NK-92 treated with Interleukin-12 subunit alpha and Interleukin-12 subunit beta, amount 100 ng/mL, for 24 hours (cell line): ENCODE data around the gene LSM10.

Experiments
- DNase-seq: peaks from one replicate; lab custom pipeline; 2025; lab: John Stamatoyannopoulos, UW

The LSM10 gene

GRCh38 chr1:36408479-36408878 lies 10.8 kb upstream of the LSM10 start:
- DNase-seq, result no peak

DNA sequence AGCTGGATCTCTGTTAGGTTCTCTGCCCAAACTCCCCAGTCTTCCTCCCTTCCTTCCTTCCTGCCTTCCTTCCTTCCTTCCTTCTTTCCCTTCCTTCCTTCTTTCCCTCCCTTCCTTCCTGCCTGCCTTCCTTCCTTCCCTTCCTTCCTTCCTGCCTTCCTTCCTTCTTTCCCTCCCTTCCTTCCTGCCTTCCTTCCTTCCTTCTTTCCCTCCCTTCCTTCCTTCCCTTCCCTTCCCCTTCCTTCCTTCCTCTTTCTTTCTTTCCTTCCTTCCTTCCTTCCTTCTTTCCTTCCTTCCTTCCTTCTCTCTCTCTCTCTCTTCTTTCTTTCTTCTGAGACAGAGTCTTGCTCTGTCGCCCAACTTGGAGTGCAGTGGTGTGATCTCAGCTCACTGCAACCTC lies 8.7 kb upstream of the LSM10 start:
- no peak for DNase-seq

DNA sequence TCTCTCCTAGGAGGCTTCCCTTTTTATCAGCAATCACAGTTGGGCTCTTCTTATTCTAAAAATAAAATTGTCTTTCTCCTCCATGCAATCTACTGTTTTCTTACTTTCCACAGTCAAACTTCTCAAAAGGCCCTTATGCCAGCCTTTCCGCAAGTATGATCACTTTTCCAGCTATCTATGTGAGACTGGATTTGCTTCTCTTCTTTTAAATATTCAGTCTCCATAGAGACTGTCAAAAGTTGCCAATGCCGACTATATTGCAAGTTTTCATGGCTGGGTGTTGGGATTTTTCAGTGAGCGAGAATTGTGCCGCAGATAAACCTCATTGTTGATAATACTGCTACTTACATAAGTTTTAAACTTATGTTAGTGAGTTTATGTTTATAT lies 4.8 kb upstream of the LSM10 start:
- no peak for DNase-seq

DNA sequence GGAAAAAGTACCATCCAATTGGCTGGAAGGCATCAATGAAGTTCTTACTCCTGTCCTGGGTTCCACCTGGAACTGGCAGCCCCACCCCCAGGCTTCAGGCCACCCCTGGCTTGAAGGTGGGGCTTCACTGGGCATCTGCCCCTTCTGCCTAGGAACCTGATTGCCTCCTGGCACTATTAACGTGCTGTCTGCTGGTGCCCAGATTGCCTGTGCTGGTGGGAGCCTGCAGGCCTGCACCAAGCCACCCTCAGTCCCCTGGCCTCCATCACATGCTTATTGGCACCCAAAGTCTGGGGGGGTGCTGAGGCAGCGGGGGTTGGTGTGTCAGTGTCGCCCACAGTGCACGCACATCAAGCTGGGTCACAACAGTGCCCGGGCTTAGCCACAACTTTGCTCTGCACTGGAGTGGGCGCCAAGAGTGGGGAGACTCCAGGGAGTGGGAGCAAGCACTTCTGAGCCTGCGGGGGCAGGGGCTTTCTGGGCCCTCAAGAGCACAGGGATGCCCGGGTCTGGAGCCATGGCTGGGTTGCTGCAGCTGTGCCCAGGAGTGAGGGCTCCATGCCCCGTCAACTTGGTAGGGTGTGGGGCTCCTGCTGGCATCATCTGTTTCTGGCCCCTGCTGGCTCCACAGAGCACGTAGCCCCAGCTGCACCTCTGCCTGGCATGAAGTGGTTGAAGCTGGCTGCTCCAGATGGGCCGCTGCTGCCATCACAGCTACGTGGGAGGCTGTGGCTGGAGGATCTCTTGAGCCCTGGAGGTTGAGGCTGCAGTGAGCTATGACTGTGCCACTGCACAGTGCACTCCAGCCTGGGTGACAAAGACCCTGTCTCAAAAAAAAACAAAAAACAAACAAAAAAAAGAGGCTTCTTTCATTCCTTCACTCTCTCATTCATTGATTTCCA lies 4.1 kb upstream of the LSM10 start:
- DNase-seq, result no peak

DNA sequence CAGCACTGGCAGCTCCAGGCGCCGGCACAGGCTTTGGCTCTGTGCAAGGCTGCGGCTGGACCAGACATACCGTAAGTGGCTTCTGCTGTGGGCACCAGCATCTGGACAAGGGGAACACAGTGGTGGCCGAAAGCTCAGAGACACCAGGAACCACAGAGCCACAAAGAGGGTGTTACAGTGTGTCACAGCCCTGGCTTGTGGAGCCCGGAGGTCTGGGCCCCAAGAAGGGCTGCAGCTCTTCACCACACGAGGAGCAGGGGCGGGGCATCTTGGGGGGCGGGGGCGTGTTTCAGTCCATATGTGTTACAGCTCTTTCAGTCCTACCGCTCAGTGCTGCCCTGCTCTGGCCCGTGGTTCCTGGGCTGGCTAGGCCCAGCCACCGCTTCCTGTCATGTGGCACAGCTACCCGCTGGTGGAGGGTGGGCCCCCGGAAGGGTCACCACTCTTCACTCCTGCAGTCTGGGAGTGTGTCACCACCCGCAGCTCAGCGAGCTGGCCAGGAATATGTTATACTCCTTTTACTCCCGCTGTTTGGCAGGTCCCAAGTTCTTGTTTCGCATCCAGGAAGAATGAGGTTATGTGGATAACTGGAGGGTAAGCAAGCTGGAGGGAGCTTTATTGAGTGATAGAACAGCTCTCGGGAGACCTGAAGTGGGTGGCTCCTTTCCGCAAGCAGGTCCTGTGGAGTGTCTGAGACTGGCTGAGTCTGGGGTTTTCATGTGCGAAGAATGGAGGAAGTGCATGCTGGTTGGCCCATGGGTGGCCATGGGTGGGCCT lies 3.3 kb upstream of the LSM10 start:
- peak; percentile 93 for DNase-seq

DNA sequence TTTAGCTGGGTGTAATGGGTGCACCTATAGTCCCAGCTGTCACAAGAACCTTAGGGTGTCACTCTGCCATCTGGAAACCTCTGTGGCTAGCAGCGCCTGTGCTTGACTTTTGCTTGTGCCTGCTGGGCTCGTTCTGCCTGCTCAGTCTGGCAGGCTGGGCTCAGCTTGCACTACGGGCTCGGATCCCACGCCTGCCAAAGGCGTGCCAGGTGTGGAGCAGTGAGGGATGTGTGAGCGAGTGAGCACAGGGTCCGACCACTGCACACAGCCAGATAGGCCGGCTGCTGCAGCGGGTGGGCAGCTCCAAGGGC lies 2.8 kb upstream of the LSM10 start:
- no peak for DNase-seq

- DNase-seq, result no peak
Measured at GRCh38 chr1:36398370-36398977, 766 bp upstream of the LSM10 start.

DNA sequence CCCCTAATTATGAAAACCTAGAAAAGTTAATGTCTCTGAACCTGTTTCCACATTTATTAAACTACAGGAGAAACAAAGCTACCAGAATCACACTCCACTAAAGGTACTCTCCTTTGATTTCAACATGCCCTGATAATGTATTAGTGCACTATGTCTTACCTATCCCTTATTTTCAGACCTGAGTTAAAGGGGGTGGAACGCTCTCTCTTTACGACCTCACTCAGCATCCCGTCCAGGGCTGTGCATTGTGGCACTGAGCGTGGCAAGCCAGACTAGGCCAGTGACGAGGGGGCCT lies 678 bp downstream of the LSM10 start:
- no peak for DNase-seq

GRCh38 chr1:36396359-36396758 lies 1.3 kb downstream of the LSM10 start:
- no peak for DNase-seq

- no peak for DNase-seq
Measured at GRCh38 chr1:36393686-36394085, 4.0 kb downstream of the LSM10 start.

GRCh38 chr1:36392836-36393235 lies 4.9 kb downstream of the LSM10 start:
- no peak for DNase-seq

DNA sequence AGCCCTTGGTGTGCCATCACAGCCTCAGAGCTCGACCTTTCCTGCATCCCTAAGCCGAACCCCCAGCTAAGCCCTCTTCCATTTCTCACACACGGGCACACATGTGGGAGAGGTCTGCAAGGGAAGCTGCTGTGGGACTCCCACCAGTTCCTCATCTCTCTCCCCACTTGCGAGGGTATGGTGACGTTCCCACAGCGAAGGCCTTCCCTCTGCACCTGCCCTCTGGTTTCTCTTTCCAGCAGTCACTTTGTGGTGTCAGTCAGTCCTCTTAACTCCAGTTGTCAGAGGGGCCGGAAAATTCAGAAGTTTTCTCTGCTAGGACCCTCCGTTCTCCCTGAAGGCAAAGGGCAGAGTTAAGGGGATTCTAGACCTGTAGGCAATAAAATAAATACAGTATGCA lies 6.4 kb downstream of the LSM10 start:
- no peak for DNase-seq

- DNase-seq, result no peak
Measured at GRCh38 chr1:36390411-36390810, 7.3 kb downstream of the LSM10 start.

DNA sequence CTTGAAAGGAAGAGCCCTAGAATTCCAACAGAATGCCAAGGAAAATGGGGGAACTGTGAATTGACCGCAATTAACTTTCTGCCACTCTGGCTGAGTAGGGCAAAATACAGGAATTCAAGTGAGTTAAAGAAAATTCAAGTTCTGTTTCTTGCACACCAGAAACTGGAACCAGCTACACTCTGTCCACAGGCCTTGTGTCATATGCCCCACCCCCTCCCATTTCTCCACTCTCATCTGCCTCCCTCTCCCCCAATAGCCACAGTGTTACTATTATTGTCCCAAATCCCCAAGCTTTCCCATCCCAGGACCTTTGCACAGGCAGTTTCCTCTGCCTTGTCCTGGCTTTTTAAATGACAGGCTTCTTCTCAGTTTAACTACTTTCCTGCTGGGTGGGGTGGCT lies 7.7 kb downstream of the LSM10 start:
- DNase-seq, result no peak

DNA sequence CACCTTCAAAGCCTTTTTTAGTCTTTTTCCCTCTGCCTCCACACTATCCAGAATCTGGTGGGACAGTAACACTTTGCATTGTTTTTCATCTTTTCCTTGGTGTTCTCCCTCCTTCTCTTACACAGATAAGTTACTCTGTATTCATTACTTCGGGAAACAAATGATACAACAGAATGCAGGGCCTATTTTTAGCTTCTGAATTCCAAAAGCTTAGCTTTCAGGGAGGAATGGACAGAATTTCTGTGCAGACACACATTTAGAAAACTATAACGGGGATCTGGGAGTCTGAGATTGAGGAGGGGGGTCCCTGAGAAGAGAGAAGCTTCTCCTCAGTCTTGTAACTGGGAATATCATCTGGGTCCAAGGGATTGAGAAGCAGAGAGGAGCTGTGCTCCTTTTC lies 8.4 kb downstream of the LSM10 start:
- no peak for DNase-seq

GRCh38 chr1:36387141-36387949 lies 10.4 kb downstream of the LSM10 start:
- no peak for DNase-seq

- peak; percentile 94 for DNase-seq
Measured at GRCh38 chr1:36386265-36387140, 11.2 kb downstream of the LSM10 start.

GRCh38 chr1:36385410-36386264 lies 12.1 kb downstream of the LSM10 start, which contains the start of gene STK40:
TSS of gene STK40 (minus strand) at chr1:36385924. CDS start at chr1:36361332, 24,592 bp downstream.
- DNase-seq, result peak; percentile 97

GRCh38 chr1:36384542-36385409 lies 12.9 kb downstream of the LSM10 start:
- peak; percentile 32 for DNase-seq
